TTC549 (cell line): ENCODE measurements around the gene TACC2.

Source experiments
- FAIRE-seq: peaks from 2 replicates; lab custom pipeline; 2012; peaks lifted over from hg19 to GRCh38; lab: Jason Lieb, UNC

TACC2 gene

GRCh38 chr10:122252805-122253204 lies 263.8 kb downstream of the TACC2 start:
- FAIRE-seq: no peak

GRCh38 chr10:122253605-122254004 lies 264.6 kb downstream of the TACC2 start:
- FAIRE-seq: no peak

GRCh38 chr10:122254831-122255230 lies 265.9 kb downstream of the TACC2 start:
- FAIRE-seq: no peak

GRCh38 chr10:122255509-122256301 lies 266.7 kb downstream of the TACC2 start:
- FAIRE-seq: no peak

GRCh38 chr10:122257041-122257440 lies 268.1 kb downstream of the TACC2 start:
- FAIRE-seq: no peak

GRCh38 chr10:122258136-122259074 lies 269.4 kb downstream of the TACC2 start:
- no peak for FAIRE-seq

GRCh38 chr10:122259075-122259466 lies 270.1 kb downstream of the TACC2 start:
- no peak for FAIRE-seq

GRCh38 chr10:122261584-122261983 lies 272.6 kb downstream of the TACC2 start:
- FAIRE-seq: no peak

- FAIRE-seq: no peak
These were observed 275.0 kb downstream of the TACC2 start for GRCh38 chr10:122263971-122264370.

GRCh38 chr10:122264436-122264835 lies 275.5 kb downstream of the TACC2 start:
- FAIRE-seq: no peak

- FAIRE-seq: no peak
These were observed 276.0 kb downstream of the TACC2 start for GRCh38 chr10:122264931-122265330.

GRCh38 chr10:122265896-122266295 lies 276.9 kb downstream of the TACC2 start:
- FAIRE-seq: no peak

GRCh38 chr10:122267849-122268737 lies 279.1 kb downstream of the TACC2 start:
- no peak for FAIRE-seq

GRCh38 chr10:122269059-122269687 lies 280.2 kb downstream of the TACC2 start:
- FAIRE-seq: no peak

- FAIRE-seq: no peak
These were observed 282.1 kb downstream of the TACC2 start, which contains the start of gene BTBD16 for GRCh38 chr10:122271076-122271475. BTBD16 (plus strand) TSS chr10:122271296; CDS start chr10:122275082, 3,786 bp downstream.

GRCh38 chr10:122273966-122274545 lies 285.1 kb downstream of the TACC2 start:
- FAIRE-seq: no peak

- FAIRE-seq: no peak
These were observed 287.7 kb downstream of the TACC2 start for GRCh38 chr10:122276611-122277208.

- FAIRE-seq: no peak
These were observed 288.7 kb downstream of the TACC2 start for GRCh38 chr10:122277526-122278136.

- no peak for FAIRE-seq
These were observed 290.8 kb downstream of the TACC2 start for GRCh38 chr10:122279725-122280141.

- FAIRE-seq: no peak
These were observed 291.2 kb downstream of the TACC2 start for GRCh38 chr10:122280156-122280555.
